ENCODE measurements around the gene MPC2. TPM values are rescaled to one million over a fixed set of nuclear protein-coding genes. Genes with fewer than 3 reads are reported as not detected.
"Not testable (repeated sequence)": the region's sequence is repeated elsewhere in the genome, so short reads cannot be mapped to it uniquely, and the experiment has no call there.

MPC2 gene
- total RNA-seq, 1 donor from 2014 or later, result 62.3 TPM

DNA sequence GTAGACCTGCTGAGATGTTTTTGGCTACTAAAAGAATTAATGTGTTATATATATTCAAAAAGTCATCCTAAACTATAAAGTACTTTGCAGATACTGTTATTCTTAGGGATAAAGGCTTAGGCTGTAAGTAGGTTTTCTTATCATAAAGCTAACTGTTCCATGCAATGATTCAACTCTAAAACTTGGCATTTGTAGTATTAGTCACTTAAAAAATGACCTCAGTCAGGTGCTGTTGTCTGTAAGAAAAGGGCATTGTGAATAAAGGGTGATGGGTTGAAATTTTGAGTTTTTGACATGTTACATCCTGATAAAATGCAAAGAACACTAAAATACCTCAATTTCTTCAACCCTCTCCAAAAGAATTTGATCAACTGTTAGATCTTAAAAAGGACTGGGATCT lies 55.8 kb downstream of the MPC2 start:
- no peak for DNase-seq (ENCODE audit: low read depth)
- no peak overlapping the region for H3K4me3 ChIP-seq (ENCODE audit: low read depth, low read length)
- TF ChIP-seq, protein P1, sequence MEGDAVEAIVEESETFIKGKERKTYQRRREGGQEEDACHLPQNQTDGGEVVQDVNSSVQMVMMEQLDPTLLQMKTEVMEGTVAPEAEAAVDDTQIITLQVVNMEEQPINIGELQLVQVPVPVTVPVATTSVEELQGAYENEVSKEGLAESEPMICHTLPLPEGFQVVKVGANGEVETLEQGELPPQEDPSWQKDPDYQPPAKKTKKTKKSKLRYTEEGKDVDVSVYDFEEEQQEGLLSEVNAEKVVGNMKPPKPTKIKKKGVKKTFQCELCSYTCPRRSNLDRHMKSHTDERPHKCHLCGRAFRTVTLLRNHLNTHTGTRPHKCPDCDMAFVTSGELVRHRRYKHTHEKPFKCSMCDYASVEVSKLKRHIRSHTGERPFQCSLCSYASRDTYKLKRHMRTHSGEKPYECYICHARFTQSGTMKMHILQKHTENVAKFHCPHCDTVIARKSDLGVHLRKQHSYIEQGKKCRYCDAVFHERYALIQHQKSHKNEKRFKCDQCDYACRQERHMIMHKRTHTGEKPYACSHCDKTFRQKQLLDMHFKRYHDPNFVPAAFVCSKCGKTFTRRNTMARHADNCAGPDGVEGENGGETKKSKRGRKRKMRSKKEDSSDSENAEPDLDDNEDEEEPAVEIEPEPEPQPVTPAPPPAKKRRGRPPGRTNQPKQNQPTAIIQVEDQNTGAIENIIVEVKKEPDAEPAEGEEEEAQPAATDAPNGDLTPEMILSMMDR (conservative IDR thresholded peaks at IDR 0.05; ENCODE audit: low read depth, low read length), result no peak

DNA sequence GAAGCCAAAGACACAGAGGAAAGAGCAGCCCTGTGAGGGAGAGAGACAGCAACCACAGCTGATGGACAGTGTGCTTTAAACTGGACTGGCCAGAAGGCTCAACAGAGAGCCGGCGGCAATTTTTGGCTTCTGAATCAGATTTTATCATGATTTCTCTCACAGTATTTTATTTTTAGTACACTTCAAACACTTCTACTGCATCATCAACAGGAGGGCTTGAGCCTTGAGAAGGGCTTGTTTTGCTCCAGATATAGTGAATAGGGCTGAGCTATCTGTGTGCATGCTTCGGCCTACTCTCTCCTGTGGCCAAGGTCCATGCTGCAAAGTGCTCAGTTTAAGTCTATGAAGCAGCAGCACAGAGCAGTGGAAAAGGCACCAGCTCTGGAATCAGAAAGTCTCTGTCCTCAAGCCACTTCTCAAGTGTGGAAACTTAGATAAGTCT lies 56.3 kb downstream of the MPC2 start:
- TF ChIP-seq, protein P1 (conservative IDR thresholded peaks at IDR 0.05; ENCODE audit: low read depth, low read length), result no peak
- DNase-seq (ENCODE audit: low read depth), result no peak
- H3K4me3 ChIP-seq (ENCODE audit: low read depth, low read length), result no peak overlapping the region

DNA sequence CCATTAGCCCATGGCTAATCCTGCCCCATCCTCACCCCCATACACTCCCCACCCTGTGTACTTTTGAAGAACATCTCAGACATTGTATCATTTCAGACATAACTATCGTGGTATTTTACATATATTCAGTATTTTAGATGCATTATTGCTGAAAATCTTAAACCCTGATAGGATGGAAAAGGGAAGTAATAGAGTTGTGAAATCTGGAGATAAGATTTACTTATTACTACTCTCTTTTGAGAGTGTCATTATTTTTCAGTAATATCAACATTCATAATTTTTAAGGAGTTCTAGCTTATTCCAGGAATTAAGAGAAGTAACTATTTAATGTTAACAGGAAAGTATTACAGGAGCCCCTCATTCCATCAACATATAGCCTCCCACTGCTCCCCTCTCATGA lies 57.4 kb downstream of the MPC2 start:
- TF ChIP-seq, protein P1 (conservative IDR thresholded peaks at IDR 0.05; ENCODE audit: low read depth, low read length), result no peak
- no peak overlapping the region for H3K4me3 ChIP-seq (ENCODE audit: low read depth, low read length)
- DNase-seq (ENCODE audit: low read depth), result no peak

DNA sequence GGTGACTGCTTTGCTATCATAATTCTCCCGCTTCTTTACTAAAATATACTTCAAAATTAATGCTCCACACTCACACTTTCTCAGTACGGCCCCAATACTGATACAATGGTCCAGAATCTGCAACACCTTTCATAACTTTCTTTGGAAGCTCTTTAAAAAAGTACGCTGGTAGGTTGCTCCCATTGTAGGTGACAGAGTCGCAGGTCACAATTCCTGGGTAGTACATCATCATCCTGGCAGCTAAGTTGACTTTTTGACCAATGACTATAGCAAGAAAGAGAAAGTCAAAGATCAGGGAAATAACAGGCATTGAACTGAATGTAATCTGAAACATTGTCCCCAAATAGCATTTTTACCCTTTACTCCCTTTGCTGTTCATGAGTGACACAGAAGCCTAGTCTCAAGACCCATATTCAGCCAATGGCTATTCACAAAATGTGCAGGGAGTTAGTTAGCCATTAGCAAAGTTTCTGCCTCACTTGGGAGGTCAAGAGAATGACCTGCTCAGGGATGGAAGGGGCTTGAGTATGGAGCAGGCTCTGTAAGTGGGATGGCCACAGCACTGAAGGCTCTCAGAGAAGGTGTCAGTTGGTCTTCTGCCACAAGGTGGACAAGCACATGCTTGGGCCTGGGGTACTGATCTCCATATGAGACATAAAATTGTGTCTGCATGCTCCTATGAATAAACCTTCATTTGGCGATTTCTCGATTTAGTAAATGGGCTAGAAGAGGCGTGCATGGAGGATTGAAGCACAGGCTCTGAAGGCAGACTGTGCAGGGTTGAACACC lies 58.3 kb downstream of the MPC2 start:
- H3K4me3 ChIP-seq (ENCODE audit: low read depth, low read length), result no peak overlapping the region
- DNase-seq (ENCODE audit: low read depth), result no peak
- TF ChIP-seq, protein P1 (conservative IDR thresholded peaks at IDR 0.05; ENCODE audit: low read depth, low read length), result no peak

DNA sequence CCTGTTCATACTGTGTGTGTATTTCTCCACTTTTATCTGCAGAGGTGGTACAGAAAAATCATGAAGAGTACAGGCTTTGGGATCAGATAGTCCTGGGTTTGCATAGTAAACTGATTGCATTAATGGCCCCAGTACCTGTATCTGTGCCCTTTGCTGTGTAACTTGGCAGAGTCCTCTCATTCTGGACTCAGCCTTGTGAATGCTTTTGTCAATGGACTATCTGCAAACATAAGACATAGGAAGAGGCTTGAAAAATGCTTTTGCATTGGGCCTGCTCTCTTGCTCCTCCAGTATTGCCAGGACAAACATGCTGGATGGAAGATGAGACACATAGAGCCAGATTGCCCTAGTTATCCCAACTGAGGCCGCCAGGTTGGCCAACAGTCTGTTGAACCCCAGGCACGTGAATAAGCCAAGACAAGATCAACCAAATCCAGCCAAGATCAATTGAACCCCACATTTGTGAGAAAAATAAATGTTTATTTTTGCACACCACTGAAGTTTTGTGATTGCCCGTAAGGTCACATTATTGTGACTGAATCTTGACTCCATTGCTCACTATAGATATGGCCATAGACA lies 60.2 kb downstream of the MPC2 start:
- DNase-seq (ENCODE audit: low read depth), result no peak
- TF ChIP-seq, protein P1 (conservative IDR thresholded peaks at IDR 0.05; ENCODE audit: low read depth, low read length), result no peak
- H3K4me3 ChIP-seq (ENCODE audit: low read depth, low read length), result no peak overlapping the region

DNA sequence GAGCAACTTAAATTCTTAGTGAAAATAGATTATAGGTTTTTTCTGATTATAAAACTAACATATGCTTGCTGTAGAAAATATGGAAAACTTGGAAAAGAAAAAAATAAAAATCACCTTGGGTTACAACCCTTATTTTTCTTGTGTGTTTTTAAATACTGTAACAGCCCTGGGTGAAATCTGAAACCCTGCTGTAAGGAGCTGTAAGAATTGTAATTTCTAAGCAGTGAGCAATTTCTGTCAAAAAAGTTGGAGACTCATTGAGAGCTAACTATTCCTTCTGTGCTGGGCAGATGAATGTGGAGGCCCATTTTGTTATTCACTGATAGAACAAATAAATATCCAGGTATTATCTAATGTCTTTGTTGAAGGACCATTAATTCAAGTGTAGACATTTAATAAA lies 65.5 kb downstream of the MPC2 start:
- no peak for DNase-seq (ENCODE audit: low read depth)
- TF ChIP-seq, protein P1 (conservative IDR thresholded peaks at IDR 0.05; ENCODE audit: low read depth, low read length), result no peak
- H3K4me3 ChIP-seq (ENCODE audit: low read depth, low read length), result no peak overlapping the region

DNA sequence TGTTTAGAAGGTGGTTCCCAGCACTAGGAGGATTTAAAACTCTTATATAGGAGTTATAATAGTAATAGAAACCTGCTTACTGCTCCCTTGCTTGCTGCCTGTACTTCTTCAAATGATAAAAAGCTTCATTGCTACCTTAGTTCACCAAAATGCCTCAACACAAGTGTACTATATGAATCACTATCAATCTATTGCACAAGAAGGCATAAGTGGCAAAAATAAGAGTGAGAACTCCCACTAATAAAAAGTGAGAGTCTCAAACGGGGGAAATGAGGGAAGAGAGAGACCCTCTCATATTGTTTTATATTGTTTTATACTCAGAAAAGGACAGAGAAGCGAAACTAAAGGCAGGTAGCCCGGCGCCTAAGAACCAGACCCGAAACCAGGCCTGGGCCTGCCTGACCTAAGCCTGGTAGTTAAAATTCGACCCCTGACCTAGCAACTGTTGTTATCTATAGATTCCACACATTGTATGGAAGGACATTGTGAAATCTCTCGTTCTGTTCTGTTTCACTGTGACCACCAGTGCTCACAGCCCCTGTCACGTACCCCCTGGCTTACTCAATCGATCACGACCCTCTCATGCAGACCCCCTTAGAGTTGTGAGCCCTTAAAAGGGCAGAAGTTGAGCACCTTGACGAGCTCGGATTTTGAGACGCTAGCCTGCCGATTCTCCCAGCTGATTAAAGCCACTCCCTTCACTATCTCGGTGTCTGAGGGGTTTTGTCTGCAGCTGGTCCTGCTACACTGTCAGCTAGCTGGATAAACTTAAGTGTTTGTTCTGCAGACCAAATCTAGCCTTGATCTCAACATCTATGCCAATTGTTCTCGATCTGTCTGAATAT lies 67.5 kb downstream of the MPC2 start:
- not testable (repeated sequence) for H3K4me3 ChIP-seq (ENCODE audit: low read depth, low read length); DNase-seq (ENCODE audit: low read depth)

DNA sequence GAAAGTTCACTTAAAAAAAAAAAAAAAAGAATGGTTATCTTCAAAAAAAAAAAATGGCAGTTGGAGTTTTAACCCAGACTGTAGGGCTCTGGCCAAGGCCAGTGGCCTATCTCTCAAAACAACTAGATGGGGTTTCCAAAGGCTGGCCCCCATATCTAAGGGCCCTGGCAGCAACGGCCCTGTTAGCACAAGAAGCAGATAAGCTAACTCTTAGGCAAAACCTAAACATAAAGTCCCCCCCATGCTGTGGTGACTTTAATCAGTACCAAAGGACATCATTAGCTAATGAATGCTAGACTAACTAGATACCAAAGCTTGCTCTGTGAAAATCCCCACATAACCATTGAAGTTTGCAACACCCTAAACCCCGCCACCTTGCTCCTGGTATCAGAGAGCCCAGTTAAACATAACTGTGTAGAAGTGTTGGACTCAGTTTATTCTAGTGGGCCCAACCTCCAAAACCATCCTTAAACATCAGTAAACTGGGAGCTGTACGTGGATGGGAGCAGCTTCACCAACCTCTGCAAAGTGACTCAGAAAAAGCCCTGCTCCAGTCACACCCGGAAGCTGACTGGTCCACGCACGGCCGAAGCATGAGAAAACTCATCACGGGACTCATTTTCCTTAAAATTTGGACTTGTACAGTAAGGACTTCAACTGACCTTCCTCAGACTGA lies 70.0 kb downstream of the MPC2 start:
- DNase-seq (ENCODE audit: low read depth); H3K4me3 ChIP-seq (ENCODE audit: low read depth, low read length): not testable (repeated sequence)
